GM12878 (cell line): ENCODE measurements around the gene TTLL4.

Experiments used
- EZH2 ChIP-seq: IDR thresholded peaks from 2 replicates; pipeline ENCODE4 v1.6.1; 2012; ENCODE audit warnings: low read depth, mild to moderate bottlenecking, control low read depth, inconsistent platforms, low read length, borderline replicate concordance; ENCODE audit not compliant: control insufficient read depth
- POLR2A ChIP-seq: IDR thresholded peaks from 2 replicates; pipeline ENCODE4 v1.6.1; 2011; ENCODE audit warnings: low read depth, mild to moderate bottlenecking, low read length
- TF ChIP-seq, protein P1 (sequence below): fragments of 450-650 bp; formaldehyde crosslinking; IDR thresholded peaks from 2 replicates; pipeline ENCODE4 v1.4.0; 2020; ENCODE audit warnings: mild to moderate bottlenecking, moderate library complexity

DNA sequence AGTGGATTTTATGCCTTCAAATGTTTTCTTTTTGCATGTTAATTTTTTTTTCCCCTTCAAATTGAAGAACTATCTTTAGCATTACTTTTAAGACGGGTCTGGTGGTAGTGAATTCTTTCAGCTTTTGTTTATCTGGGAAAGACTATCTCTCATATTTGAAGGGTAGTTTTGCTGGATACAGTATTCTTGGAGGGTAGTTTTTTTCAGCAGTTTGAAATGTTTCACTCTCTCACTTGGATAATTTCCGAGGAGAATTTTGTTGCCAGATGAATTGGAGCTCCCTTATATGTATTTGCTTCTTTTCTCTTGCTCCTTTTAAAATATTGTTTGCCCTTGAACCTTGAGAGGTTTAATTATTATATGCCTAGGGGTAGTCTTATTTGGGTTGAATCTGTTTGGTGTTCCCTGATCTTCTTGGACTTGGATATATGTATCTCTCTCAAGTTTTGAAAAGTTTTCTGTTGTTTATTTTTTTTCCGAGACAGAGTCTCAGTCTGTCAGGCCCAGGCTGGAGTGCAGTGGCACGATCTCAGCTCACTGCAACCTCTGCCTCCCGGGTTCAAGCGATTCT is 15.5 kb downstream of the TTLL4 start:
- TF ChIP-seq EZH2 (no peak), POLR2A (no peak)
- TF ChIP-seq, protein P1, sequence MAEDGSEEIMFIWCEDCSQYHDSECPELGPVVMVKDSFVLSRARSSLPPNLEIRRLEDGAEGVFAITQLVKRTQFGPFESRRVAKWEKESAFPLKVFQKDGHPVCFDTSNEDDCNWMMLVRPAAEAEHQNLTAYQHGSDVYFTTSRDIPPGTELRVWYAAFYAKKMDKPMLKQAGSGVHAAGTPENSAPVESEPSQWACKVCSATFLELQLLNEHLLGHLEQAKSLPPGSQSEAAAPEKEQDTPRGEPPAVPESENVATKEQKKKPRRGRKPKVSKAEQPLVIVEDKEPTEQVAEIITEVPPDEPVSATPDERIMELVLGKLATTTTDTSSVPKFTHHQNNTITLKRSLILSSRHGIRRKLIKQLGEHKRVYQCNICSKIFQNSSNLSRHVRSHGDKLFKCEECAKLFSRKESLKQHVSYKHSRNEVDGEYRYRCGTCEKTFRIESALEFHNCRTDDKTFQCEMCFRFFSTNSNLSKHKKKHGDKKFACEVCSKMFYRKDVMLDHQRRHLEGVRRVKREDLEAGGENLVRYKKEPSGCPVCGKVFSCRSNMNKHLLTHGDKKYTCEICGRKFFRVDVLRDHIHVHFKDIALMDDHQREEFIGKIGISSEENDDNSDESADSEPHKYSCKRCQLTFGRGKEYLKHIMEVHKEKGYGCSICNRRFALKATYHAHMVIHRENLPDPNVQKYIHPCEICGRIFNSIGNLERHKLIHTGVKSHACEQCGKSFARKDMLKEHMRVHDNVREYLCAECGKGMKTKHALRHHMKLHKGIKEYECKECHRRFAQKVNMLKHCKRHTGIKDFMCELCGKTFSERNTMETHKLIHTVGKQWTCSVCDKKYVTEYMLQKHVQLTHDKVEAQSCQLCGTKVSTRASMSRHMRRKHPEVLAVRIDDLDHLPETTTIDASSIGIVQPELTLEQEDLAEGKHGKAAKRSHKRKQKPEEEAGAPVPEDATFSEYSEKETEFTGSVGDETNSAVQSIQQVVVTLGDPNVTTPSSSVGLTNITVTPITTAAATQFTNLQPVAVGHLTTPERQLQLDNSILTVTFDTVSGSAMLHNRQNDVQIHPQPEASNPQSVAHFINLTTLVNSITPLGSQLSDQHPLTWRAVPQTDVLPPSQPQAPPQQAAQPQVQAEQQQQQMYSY, result no peak
